HL-60 (cell line): ENCODE results near the gene SLC6A18.

Experiments
- GABPA ChIP-seq: IDR thresholded peaks from 2 replicates; pipeline ENCODE4 v1.6.1; 2012; ENCODE audit warnings: low read depth
- POLR2AphosphoS5 ChIP-seq: IDR thresholded peaks from 2 replicates; pipeline ENCODE4 v1.6.1; 2012; ENCODE audit warnings: low read depth
- REST ChIP-seq: IDR thresholded peaks from 2 replicates; pipeline ENCODE4 v1.6.1; 2012; ENCODE audit warnings: low read depth; ENCODE audit not compliant: insufficient replicate concordance
- SPI1 ChIP-seq: IDR thresholded peaks from 2 replicates; pipeline ENCODE4 v1.6.1; 2012; ENCODE audit warnings: low read depth, mild to moderate bottlenecking, borderline replicate concordance
- TF ChIP-seq, protein P1 (sequence below): IDR thresholded peaks from one replicate; pipeline ENCODE4 v1.5.1; 2011; ENCODE audit warnings: low read length, control low read depth, inconsistent platforms; ENCODE audit not compliant: insufficient read depth

GRCh38 chr5:1295650-1296037 lies 70.5 kb downstream of the SLC6A18 start:
- TF ChIP-seq POLR2AphosphoS5 (no peak), REST (no peak), GABPA (no peak), SPI1 (no peak)
- TF ChIP-seq, protein P1, sequence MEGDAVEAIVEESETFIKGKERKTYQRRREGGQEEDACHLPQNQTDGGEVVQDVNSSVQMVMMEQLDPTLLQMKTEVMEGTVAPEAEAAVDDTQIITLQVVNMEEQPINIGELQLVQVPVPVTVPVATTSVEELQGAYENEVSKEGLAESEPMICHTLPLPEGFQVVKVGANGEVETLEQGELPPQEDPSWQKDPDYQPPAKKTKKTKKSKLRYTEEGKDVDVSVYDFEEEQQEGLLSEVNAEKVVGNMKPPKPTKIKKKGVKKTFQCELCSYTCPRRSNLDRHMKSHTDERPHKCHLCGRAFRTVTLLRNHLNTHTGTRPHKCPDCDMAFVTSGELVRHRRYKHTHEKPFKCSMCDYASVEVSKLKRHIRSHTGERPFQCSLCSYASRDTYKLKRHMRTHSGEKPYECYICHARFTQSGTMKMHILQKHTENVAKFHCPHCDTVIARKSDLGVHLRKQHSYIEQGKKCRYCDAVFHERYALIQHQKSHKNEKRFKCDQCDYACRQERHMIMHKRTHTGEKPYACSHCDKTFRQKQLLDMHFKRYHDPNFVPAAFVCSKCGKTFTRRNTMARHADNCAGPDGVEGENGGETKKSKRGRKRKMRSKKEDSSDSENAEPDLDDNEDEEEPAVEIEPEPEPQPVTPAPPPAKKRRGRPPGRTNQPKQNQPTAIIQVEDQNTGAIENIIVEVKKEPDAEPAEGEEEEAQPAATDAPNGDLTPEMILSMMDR = no peak
